ENCODE results near the gene PAF1.

- TF ChIP-seq CTCF (IDR thresholded peaks at IDR 0.05) (no peak), ZFX (IDR thresholded peaks at IDR 0.05; ENCODE audit: borderline replicate concordance) (no peak)
These were observed 7.7 kb downstream of the PAF1 start for GRCh38 chr19:39382991-39383828.

Measured in 22Rv1 (cell line).